HepG2 (cell line): ENCODE measurements around the gene AUH. TPM values are rescaled to one million over a fixed set of nuclear protein-coding genes. Genes with fewer than 3 reads are reported as not detected.
A peak's percentile ranks its signal among the peaks of the same experiment; 100 is the strongest.

ENCODE experiments used
- ATAD3A ChIP-seq: sonication (generic); formaldehyde crosslinking; IDR thresholded peaks from 2 replicates; pipeline ENCODE4 v1.4.0; 2020; ENCODE audit warnings: missing genetic modification reagents
- ATF7 ChIP-seq, 2 experiments: fragments of 450-650 bp in 1 of 2; sonication (generic) in 1 of 2; formaldehyde crosslinking in 1 of 2; IDR thresholded peaks; 2 replicates each; pipeline versions ENCODE4 v1.4.0 to v1.6.1; 2016 to 2020; ENCODE audit warnings: antibody characterized with exemption in 1 of 2, mild to moderate bottlenecking in 1 of 2, missing genetic modification reagents in 1 of 2
- CHD4 ChIP-seq: fragments of 200-600 bp; sonication (generic); IDR thresholded peaks from 2 replicates; pipeline ENCODE4 v1.7.0; 2017; ENCODE audit warnings: mild to moderate bottlenecking, low read length, borderline replicate concordance
- FOXA3 ChIP-seq: IDR thresholded peaks from 2 replicates; pipeline ENCODE4 v1.6.1; 2016; ENCODE audit warnings: missing genetic modification reagents, missing compliant biosample characterization
- GATAD2A ChIP-seq: IDR thresholded peaks from 2 replicates; pipeline ENCODE4 v1.6.1; 2016
- JDP2 ChIP-seq: sonication (generic); formaldehyde crosslinking; IDR thresholded peaks from 2 replicates; pipeline ENCODE4 v1.8.1; 2022; ENCODE audit warnings: missing genetic modification reagents, borderline replicate concordance
- MAFK ChIP-seq, 2 experiments: IDR thresholded peaks in 1 of 2; conservative IDR thresholded peaks in 1 of 2; 2 replicates each; pipeline ENCODE4 v1.6.1; 2011; ENCODE audit warnings: improper control_type of control experiment in 2 of 2, low read length in 2 of 2
- MIXL1 ChIP-seq: IDR thresholded peaks from 2 replicates; pipeline ENCODE4 v1.6.1; 2016
- NFYC ChIP-seq: IDR thresholded peaks from 2 replicates; pipeline ENCODE4 v1.6.1; 2016; ENCODE audit warnings: missing genetic modification reagents, missing compliant biosample characterization
- NPAS2 ChIP-seq: sonication (generic); formaldehyde crosslinking; IDR thresholded peaks from 2 replicates; pipeline ENCODE4 v1.8.0; 2022; ENCODE audit warnings: mild to moderate bottlenecking, missing genetic modification reagents, borderline replicate concordance
- PPARG ChIP-seq: conservative IDR thresholded peaks from 2 replicates; pipeline ENCODE4 v1.6.1; 2016; ENCODE audit warnings: missing biosample characterization, missing genetic modification reagents
- RAD51 ChIP-seq: fragments of 450-650 bp; IDR thresholded peaks from 2 replicates; pipeline ENCODE4 v1.6.1; 2016; ENCODE audit warnings: borderline replicate concordance
- RERE ChIP-seq: IDR thresholded peaks from 2 replicates; pipeline ENCODE4 v1.6.1; 2016; ENCODE audit warnings: low read depth, missing genetic modification reagents, missing compliant biosample characterization
- SMARCC2 ChIP-seq: fragments of 450-650 bp; IDR thresholded peaks from 2 replicates; pipeline ENCODE4 v1.6.1; 2017; ENCODE audit warnings: antibody characterized with exemption, mild to moderate bottlenecking
- STAT6 ChIP-seq: sonication (generic); formaldehyde crosslinking; IDR thresholded peaks from 2 replicates; pipeline ENCODE4 v1.4.0; 2020; ENCODE audit warnings: missing genetic modification reagents, mild to moderate bottlenecking, borderline replicate concordance
- TCF12 ChIP-seq, 2 experiments: fragments of 450-650 bp in 1 of 2; sonication (generic) in 1 of 2; formaldehyde crosslinking in 1 of 2; IDR thresholded peaks; 2 replicates each; pipeline versions ENCODE4 v1.6.1 to v1.8.0; 2017 to 2022; ENCODE audit warnings: antibody characterized with exemption in 1 of 2, mild to moderate bottlenecking in 1 of 2, missing genetic modification reagents in 1 of 2, moderate library complexity in 1 of 2
- ZBTB38 ChIP-seq: sonication (generic); formaldehyde crosslinking; IDR thresholded peaks from 2 replicates; pipeline ENCODE4 v1.5.1; 2020; ENCODE audit warnings: mild to moderate bottlenecking, missing genetic modification reagents
- ZBTB8A ChIP-seq: sonication (generic); formaldehyde crosslinking; IDR thresholded peaks from 2 replicates; pipeline ENCODE4 v1.4.0; 2020; ENCODE audit warnings: mild to moderate bottlenecking, low read depth, missing genetic modification reagents, borderline replicate concordance
- ZKSCAN8 ChIP-seq: IDR thresholded peaks from 2 replicates; pipeline ENCODE4 v1.6.1; 2016; ENCODE audit warnings: borderline replicate concordance, missing genetic modification reagents, missing compliant biosample characterization
- ZNF354B ChIP-seq: sonication (generic); formaldehyde crosslinking; IDR thresholded peaks from 2 replicates; pipeline ENCODE4 v1.8.0; 2022; ENCODE audit warnings: mild to moderate bottlenecking, missing genetic modification reagents
- ZNF441 ChIP-seq: sonication (generic); formaldehyde crosslinking; IDR thresholded peaks from 2 replicates; pipeline ENCODE4 v1.7.0; 2021; ENCODE audit warnings: missing genetic modification reagents, borderline replicate concordance
- ZNF713 ChIP-seq: sonication (generic); formaldehyde crosslinking; IDR thresholded peaks from 2 replicates; pipeline ENCODE4 v1.4.0; 2020; ENCODE audit warnings: mild to moderate bottlenecking, missing genetic modification reagents
- polyA plus RNA-seq, 8 experiments: library from polyadenylated mRNA; depleted of rRNA in 3 of 8; stranded (reverse) in 7 of 8; unstranded in 1 of 8; fragments of >200 nt; fragmentation: Illumina TruSeq in 4 of 8; extraction: Trizol in 4 of 8; gene quantifications; 2 replicates each; pipeline versions ENCODE4 v1.2.1 to v1.2.3, GENCODE V29; 2011 to 2016; ENCODE audit warnings: low read depth in 4 of 8, missing spikeins in 1 of 8, mixed read lengths in 1 of 8; ENCODE audit not compliant: insufficient read depth in 1 of 8
- total RNA-seq, 5 experiments: library from RNA; depleted of rRNA; stranded (reverse); fragments of >200 nt; fragmentation: Illumina TruSeq; extraction: Trizol; gene quantifications; 2 replicates each; pipeline ENCODE4 v1.2.3, GENCODE V29; 2016; ENCODE audit warnings: low read depth in 1 of 5

AUH gene
- total and polyA plus RNA-seq, 2 of the 13 experiments (the other 11 are each of a cell fraction or from before 2014, with no cell fraction given), result 25.8 to 31.9 TPM

GRCh38 chr9:91197232-91198181, 164.2 kb downstream of the AUH start (continued):
- TF ChIP-seq RERE (CRISPR knock-in tag) (peak; percentile 96), SMARCC2 (0 out of 2 replicates have a peak, but pooled peaks have one; percentile 26), ZNF713 (CRISPR knock-in tag) (no peak), ZNF354B (CRISPR knock-in tag) (no peak), MIXL1 (CRISPR knock-in tag) (peak; percentile 100), STAT6 (peak; percentile 84; the same call in 1 of the 2 replicates), ZBTB8A (CRISPR knock-in tag) (no peak), ZKSCAN8 (CRISPR knock-in tag) (peak; percentile 93), MAFK (conservative IDR thresholded peaks at IDR 0.05 in 1 of 2, IDR thresholded peaks at IDR 0.05 in 1 of 2; ENCODE audit: low read length in 2 of 2) (peak; percentile 86 to 87), ATF7 (IDR thresholded peaks at IDR 0.05) (peak; percentile 82), ATF7 (CRISPR knock-in tag; IDR thresholded peaks at IDR 0.05) (peak; percentile 92), PPARG (CRISPR knock-in tag) (peak; percentile 94), NPAS2 (CRISPR knock-in tag) (peak; percentile 95; the same call in 1 of the 2 replicates), NFYC (peak; percentile 39; the same call in 1 of the 2 replicates), ZBTB38 (CRISPR knock-in tag) (peak; percentile 84), CHD4 (peak; percentile 82; the same call in 1 of the 2 replicates), ATAD3A (no peak), GATAD2A (CRISPR knock-in tag) (peak; percentile 94), TCF12 (IDR thresholded peaks at IDR 0.05) (no peak), TCF12 (CRISPR knock-in tag; IDR thresholded peaks at IDR 0.05) (no peak), RAD51 (peak; percentile 67; the same call in 1 of the 2 replicates), JDP2 (CRISPR knock-in tag) (peak; percentile 66; the same call in 1 of the 2 replicates), FOXA3 (CRISPR knock-in tag) (peak; percentile 99), ZNF441 (CRISPR knock-in tag) (peak; percentile 74; the same call in 1 of the 2 replicates)
